Kidney tubule cell (primary cell): ENCODE results near the gene SMIM34.
"Not testable (repeated sequence)": the region's sequence is repeated elsewhere in the genome, so short reads cannot be mapped to it uniquely, and the experiment has no call there.

Source experiments
- DNase-seq: peaks from one replicate; pipeline ENCODE4 v3.0.0-alpha.2; 2018; ENCODE audit warnings: low spot score

SMIM34 gene, protein sequence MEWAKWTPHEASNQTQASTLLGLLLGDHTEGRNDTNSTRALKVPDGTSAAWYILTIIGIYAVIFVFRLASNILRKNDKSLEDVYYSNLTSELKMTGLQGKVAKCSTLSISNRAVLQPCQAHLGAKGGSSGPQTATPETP

GRCh38 chr21:34423805-34424204 lies at the start of gene SMIM34:
SMIM34 (minus strand) TSS chr21:34423951; CDS start chr21:34423839, 112 bp downstream.
- not testable (repeated sequence) for DNase-seq

- not testable (repeated sequence) for DNase-seq
Measured at GRCh38 chr21:34467333-34467732, 43.6 kb upstream of the SMIM34 start.

DNA sequence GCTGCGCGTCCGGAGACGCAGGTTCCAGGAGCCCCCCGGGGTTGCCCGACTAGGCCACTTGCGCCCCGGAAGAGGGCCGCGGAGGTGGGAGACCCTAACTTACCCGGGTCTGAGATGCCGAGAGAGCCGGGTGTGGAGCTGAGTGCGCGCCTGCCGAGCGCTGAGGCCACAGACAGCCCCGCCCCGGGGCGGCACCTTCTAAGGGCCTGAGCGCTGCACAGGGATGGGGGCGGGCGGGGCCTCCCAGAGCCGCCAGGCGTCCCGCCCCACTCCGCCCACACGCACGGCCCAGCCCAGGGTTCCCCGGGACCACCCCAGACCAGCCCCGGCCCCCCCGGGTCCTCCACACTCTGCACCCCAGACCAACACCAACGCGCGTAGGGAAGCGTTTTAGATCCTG lies 35.7 kb upstream of the SMIM34 start:
- DNase-seq, result not testable (repeated sequence)

GRCh38 chr21:34458266-34458665 lies 34.5 kb upstream of the SMIM34 start:
- DNase-seq, result not testable (repeated sequence)

- DNase-seq, result not testable (repeated sequence)
Measured at GRCh38 chr21:34456180-34456579, 32.4 kb upstream of the SMIM34 start.

DNA sequence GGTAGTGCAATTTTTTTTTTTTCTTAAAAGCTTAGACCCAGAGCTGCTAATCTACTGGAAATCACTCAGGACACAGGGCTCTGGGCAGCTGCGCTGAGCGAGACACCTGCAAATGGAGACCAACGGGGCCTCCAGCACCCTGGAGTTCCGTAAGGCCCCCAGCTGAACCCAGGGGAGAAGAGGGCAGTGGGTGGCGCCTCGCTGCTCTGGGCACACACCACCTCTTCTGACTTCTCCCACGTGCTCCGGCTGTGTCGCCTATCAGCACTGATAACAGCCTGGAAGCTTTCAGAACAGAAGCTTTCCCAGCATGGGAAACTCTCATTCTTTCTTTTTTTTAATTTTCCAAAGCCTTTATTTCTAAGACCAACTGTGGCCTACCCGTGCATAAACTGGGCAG lies 31.9 kb upstream of the SMIM34 start:
- DNase-seq, result not testable (repeated sequence)

DNA sequence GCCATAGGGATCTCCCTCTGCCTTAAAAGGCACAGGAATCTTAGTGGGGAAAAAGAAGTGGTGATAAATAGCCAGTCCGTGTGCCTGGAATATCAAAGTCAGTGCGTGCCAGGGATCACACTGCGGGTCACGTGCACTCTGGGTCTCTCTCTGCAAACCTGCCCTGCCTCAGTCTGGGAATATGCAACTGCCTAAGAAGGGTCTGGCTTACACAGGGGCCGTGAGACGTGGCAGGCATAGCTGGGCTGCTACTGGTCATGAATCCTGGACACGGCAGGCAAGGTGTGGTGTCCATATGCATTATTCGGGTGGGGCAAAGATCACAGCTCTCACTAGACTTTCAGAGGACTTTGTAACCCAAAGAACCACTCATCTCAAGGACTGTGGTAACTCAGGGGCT lies 23.3 kb upstream of the SMIM34 start:
- DNase-seq, result not testable (repeated sequence)

DNA sequence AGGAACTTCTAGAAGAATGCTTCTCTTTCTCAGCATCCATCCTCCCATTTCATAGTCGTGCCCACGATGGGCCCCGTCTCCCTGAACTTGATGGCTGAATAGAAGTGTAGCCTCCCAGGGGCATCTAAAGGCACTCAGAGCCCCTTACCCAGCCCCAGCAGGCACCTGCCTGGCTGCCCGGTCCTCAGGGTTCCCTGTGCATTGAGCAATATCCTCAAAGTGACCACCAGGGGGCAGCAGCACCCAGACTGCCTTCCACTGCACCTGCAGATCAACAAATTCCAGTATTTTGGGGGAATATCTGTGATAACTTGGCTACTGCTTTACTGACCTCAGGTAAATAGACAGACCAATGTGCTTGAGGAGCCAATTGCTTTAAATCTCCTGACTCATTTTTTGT lies 19.7 kb upstream of the SMIM34 start:
- DNase-seq, result not testable (repeated sequence)

DNA sequence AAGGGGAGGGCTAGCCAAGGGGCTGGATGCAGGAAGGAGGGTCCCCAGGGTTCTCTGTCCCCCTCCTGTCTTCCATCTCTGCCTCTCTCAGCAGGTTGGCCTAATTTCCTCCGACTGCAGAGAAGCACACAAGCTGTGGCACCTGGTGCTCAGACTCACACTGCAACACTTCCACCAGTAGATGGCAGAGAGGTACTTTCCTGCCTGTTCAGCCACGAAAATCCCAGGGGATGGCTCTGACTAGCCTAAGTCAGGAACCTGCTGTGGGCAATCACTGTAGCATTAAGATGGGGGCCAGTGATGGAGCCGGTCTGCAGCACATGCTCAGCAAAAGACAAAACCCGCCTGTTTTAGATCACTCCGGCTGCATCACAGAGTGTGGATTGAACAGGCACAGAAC lies 6.0 kb upstream of the SMIM34 start:
- DNase-seq, result not testable (repeated sequence)

GRCh38 chr21:34428441-34428840 lies 4.7 kb upstream of the SMIM34 start:
- DNase-seq, result not testable (repeated sequence)

DNA sequence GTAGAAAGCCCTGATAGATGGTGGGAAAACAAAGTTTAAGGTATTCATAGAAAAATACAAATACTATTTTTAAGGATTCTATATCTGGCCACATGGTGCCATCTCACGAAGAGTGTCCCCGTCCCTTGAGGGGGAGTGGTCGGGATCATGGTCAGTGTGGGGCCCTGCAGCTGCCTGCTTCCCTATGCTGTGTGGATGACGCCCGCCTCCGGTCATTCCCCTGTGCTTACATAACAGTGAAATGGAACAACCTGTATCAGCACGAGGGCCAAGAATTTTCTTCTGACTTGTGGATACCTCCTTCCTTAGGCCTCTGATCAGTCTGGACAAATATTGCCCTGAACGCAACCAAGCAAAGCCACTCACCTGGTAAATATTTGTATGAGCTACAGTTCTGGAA lies 3.6 kb upstream of the SMIM34 start:
- not testable (repeated sequence) for DNase-seq

DNA sequence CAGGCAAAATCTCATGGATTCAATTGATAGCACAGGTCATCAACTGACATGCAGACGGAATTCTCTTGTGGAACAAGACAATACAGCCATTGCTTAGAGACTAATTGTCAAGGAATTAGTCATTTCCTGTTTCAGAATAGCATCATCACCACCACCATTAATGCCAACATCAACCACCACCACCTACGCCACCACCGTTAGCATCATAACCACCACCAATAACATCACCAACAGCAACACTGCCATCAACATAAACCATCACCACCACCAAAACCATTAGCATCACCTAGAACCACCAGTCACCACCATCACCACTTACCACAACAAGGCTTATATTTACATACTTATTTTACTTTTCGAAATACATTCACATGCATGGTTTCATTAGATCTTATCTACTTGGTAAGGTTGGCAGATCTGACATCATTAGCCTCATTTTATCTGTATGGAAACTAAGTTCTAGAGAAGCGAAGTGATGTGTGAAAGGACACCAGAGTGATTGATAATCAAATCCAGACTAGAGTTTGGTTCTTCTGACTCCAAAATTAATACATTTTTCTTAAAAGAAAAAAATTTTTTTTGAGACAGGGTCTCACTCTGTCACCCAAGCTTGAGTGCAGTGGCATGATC lies 6.2 kb downstream of the SMIM34 start:
- not testable (repeated sequence) for DNase-seq

DNA sequence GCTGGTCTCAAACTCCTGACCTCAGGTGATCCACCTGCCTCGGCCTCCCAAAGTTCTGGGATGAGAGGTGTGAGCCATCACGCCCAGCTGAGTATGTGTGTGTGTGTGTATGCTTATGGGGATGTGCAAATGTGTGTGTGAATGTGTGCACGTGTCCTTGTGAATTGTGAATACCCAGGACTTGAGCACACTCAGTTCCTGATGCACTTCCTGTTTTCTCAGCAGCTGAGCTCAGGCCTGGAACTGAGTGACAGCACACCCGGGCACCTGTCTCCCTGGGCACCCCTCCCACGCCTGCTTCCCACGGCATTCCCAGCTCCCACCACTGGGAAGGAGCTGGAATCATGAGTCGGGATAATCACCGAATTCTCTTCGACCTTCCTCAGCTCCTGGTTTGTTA lies 16.5 kb downstream of the SMIM34 start:
- DNase-seq, result not testable (repeated sequence)

DNA sequence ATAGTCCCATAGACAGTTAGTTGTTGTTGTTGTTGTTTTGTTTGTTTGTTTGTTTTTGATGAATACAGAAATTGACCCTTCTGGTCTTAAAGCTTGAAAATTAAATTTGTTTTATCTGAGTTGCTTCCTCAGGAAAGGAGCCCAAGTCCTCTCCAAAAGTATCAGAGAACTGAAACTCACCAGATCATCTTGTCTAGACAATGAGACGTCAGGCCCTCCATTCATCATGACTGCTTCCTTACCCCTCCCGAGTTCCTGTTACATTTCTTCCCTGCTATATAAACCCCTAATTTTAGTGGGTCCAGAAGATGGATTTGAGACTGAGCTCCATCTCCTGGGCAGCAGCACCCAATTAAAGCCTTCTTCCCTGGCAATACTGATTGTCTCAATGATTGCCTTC lies 17.1 kb downstream of the SMIM34 start:
- not testable (repeated sequence) for DNase-seq

DNA sequence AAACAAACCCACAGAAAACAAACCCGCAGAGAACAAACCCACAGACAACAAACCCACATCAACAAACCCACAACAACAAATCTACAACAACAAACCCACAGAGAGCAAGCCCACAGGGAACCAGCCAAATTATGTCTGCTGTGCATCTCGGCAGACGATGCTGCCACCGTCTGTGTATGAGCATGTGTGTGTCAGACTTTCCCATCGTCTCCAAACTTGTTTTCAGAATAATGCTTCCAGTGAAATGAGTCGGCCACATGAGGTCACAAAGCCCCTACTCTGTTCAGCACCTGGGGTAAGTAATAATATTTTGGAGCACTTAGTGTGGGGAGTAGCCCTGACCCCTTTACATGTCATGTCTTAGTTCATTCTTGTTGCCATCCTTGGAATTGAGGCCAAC lies 17.6 kb downstream of the SMIM34 start:
- not testable (repeated sequence) for DNase-seq

GRCh38 chr21:34405686-34406085 lies 18.1 kb downstream of the SMIM34 start:
- not testable (repeated sequence) for DNase-seq

DNA sequence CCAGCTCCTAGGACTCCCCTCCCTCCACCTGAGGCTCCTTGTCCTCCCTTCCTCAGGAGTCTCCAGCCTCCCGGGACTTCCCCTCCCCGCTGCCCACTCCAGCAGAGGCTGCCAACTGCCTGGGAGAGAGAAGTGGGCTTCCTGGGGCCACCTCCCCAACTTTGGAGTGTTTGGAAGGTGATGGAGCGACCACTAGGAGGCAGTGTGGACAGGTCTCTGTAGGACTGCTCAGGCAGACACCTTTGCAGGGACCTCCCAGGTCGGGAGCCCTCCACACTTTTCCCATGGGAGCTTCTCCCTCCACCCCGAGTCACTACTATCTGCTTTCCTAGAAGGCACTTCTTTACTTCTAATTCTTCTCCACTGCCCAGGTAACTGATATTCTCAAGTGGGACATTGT lies 19.0 kb downstream of the SMIM34 start:
- DNase-seq, result not testable (repeated sequence)

DNA sequence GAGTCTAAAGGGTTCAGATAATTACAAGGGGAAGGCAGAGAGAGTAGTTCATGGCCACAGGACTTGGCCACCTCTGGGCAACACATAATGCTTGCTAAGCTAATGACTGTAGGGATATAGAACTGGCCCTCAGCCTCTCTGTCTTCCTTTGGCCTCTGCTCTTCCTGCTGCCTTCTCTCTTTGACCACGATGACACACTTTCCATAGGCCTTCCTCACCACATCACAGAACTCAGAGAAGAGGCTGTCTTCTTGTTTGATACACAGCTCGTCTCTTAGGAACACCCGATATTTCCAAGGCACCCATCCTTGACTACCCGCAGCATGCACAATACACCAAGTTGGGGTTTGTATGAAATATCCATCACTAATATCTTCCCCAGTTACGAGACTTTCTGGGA lies 23.2 kb downstream of the SMIM34 start:
- DNase-seq, result not testable (repeated sequence)

DNA sequence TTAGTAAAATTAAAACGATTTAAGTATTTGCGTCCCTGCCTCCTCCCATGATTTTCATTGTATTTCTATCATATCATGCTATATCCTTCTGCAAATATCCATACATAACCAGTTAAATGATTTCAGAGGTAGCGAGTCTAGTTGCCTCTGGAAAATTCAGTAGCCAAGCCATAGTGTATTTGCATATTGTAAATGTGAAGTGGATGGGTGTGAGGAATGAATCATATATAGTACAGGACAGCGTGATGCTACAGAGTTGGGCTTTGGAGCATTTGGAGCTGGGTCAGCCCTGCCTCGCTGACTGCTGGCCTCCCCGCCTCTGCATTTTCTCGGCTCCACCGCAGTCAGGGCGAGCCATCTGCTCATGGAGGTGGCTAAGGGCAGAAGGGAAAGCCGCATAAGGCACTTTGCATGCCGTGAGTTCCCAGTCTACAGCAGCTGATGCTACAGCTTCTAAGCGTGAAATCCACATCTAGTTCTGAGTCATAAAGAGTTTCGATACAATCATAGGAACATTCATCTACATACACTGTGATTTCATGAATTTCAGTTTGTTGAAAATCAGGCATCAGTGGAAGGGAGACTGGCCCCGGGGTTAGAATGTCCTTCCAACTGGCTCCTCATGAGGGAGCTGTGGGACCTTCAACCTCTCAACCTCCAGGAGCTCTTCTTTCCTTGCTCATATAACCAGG lies 39.9 kb downstream of the SMIM34 start:
- DNase-seq, result not testable (repeated sequence)

- DNase-seq, result not testable (repeated sequence)
Measured at GRCh38 chr21:34383138-34383537, 40.6 kb downstream of the SMIM34 start.

DNA sequence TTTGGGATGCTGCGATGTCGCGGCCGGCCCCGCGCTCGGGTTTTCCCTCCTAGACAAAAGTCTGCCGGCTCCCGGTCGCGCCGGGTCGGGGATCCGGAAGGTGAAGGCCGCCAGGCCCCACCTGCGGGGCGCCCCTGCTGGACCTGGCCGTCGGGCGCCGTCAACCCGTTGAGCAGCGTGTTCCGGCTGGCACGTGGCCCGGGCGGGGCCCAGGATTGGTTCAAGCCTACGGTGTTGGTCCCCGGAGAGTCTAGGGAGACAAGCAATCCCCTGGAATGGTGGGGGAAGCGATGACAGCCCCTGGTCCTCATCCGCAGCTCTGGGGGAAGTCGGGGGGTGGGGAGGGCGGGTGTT lies 48.2 kb downstream of the SMIM34 start:
- DNase-seq, result not testable (repeated sequence)

GRCh38 chr21:34374940-34375618 lies 48.7 kb downstream of the SMIM34 start, which contains the start of gene SMIM11:
SMIM11 (plus strand) TSS chr21:34375507; CDS start chr21:34379505, 3,998 bp downstream.
- DNase-seq, result not testable (repeated sequence)

GRCh38 chr21:34374462-34374861 lies 49.3 kb downstream of the SMIM34 start:
- not testable (repeated sequence) for DNase-seq
